Measurements from ENCODE around the gene TRPM2. TPM values are rescaled to one million over a fixed set of nuclear protein-coding genes. Genes with fewer than 3 reads are reported as not detected.
"Not testable (repeated sequence)": the region's sequence is repeated elsewhere in the genome, so short reads cannot be mapped to it uniquely, and the experiment has no call there.

TRPM2 gene
- total RNA-seq, 1 experiment from 2014 or later: 0.99 TPM

- no peak for DNase-seq (ENCODE audit: low read depth)
Measured at GRCh38 chr21:44415073-44416025, 61.9 kb downstream of the TRPM2 start.

DNA sequence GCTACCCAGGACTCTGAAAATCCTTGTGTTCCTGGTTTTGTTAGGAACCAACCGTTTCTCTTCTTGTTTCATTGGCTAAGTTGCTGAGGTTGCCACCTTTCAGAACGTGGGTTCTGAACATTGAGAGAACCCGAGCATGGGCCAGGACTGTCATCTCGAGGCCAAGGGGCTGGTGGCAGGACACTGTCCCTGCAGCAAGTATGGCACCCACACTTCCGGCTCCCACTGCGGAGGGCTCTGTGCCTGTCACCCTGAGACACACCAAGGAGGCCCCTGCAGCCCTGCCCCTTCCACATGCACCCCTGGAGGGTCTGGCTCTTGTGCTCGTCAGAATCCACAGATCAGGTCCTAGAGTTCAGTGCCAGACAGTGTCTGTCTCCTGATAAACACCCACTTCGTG lies 62.8 kb downstream of the TRPM2 start:
- no peak for DNase-seq (ENCODE audit: low read depth)

- DNase-seq (ENCODE audit: low read depth): not testable (repeated sequence)
Measured at GRCh38 chr21:44417621-44418107, 64.2 kb downstream of the TRPM2 start.

- no peak for DNase-seq (ENCODE audit: low read depth)
Measured at GRCh38 chr21:44418108-44418875, 64.9 kb downstream of the TRPM2 start.

GRCh38 chr21:44418876-44419230 lies 65.4 kb downstream of the TRPM2 start:
- DNase-seq (ENCODE audit: low read depth): no peak

DNA sequence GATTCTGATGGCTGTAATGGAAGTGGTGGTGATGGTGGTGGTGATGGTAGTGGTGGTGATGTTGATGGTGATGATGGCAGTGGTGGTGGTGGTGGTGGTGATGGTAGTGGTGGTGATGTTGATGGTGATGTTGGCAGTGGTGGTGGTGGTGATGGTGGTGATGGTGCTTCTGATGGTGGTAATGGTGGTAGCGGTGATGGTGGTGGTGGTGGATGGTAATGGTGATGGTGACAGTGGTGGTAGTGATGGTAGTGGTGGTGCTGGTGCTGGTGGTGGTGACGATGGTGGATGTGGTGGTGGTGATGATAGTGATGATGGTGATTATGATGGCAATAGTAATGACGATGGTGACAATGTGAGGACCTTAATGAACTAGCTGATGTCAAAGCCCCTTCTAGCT lies 66.3 kb downstream of the TRPM2 start:
- no peak for DNase-seq (ENCODE audit: low read depth)

- DNase-seq (ENCODE audit: low read depth): no peak
Measured at GRCh38 chr21:44420416-44421205, 67.2 kb downstream of the TRPM2 start.

GRCh38 chr21:44421901-44422840 lies 68.8 kb downstream of the TRPM2 start:
- no peak for DNase-seq (ENCODE audit: low read depth)

DNA sequence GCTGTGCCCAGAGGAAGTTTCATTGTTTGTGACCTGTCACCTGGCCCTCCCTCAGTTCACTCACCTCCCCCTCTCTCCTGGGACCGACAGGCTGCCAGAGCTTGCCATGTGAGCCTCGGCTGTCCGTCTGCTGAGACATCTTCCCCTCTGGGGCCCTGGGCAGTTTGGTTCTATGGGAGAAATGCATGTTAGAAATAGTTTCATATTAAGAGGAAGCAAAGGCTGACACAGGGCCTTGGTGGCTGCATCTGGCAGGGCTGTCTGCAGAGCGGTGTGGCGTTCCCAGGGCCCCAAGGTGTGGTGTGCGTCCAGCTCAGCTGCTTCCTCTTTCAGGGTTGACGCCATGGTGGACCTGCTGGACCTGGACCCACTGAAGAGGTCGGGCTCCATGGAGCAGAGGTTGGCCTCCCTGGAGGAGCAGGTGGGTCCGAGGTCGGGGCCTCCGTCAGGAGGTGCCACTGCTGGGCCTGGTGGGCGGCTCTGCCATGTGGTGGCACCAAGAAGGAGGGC lies 69.9 kb downstream of the TRPM2 start:
- no peak for DNase-seq (ENCODE audit: low read depth)

- no peak for DNase-seq (ENCODE audit: low read depth)
Measured at GRCh38 chr21:44423941-44424607, 70.7 kb downstream of the TRPM2 start.

GRCh38 chr21:44424608-44425306 lies 71.3 kb downstream of the TRPM2 start:
- DNase-seq (ENCODE audit: low read depth): no peak

DNA sequence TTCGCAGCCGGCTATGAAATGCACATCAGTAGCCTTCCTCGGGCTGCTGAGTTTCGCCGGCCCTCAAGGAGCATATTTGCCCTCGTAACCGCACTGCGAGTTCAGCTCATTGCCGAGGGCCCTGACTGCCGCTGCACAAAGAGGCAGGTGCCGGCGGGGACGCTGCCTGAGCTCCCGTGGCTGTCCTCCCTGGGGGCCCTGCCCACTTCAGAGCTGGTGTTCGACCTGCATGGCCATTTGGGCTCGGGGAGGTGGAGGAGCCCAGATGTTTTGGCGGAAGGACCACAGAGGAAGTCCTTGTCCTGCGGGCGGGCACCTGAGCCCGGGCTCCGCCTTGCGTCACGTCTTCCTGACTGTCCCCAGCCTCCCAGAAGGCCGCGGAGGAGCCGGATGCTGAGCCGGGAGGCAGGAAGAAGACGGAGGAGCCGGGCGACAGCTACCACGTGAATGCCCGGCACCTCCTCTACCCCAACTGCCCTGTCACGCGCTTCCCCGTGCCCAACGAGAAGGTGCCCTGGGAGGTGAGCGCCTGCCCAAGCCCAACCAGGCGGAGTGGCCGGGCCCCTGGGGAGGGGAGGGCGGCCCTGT lies 72.0 kb downstream of the TRPM2 start:
- no peak for DNase-seq (ENCODE audit: low read depth)

DNA sequence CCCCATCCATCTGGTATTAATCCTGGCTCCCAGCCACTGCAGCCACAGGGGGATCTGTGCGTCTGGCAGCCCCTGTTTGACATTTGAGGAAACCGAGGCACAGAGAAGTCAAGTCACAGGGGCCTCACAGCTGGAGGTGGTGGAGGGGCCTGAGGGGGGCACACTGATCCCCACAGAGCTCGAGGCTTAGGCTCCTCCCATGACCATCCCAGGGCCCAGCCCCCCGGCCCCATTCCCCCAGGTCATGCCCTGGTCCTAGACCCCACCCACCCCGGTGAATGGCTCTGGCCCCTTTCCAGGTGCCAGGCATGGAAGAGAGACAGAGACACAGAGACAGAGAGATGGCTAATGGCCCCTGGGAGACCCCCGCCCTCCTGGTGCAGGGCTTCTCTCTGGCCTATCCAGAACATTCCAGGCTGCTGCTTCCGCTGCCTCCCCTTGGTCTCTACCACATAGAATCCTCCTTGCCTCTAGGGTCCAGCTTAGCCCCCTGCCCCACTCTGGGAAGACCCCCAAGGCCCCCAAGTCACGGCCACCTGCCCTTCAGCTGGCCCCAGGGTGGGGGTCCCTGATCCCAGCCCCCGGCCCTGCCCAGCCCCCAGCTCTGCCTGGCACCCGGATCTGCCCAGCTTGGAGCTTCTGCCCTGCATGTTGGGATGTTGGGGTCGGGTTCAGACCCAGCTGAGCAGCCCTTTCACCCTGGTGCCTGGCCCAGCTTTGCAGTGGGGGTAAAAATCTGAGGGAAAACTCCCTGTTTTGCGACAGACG lies 72.7 kb downstream of the TRPM2 start:
- DNase-seq (ENCODE audit: low read depth): no peak

GRCh38 chr21:44426663-44427191 lies 73.3 kb downstream of the TRPM2 start:
- DNase-seq (ENCODE audit: low read depth): no peak

- DNase-seq (ENCODE audit: low read depth): no peak
Measured at GRCh38 chr21:44427241-44428120, 74.1 kb downstream of the TRPM2 start.

DNA sequence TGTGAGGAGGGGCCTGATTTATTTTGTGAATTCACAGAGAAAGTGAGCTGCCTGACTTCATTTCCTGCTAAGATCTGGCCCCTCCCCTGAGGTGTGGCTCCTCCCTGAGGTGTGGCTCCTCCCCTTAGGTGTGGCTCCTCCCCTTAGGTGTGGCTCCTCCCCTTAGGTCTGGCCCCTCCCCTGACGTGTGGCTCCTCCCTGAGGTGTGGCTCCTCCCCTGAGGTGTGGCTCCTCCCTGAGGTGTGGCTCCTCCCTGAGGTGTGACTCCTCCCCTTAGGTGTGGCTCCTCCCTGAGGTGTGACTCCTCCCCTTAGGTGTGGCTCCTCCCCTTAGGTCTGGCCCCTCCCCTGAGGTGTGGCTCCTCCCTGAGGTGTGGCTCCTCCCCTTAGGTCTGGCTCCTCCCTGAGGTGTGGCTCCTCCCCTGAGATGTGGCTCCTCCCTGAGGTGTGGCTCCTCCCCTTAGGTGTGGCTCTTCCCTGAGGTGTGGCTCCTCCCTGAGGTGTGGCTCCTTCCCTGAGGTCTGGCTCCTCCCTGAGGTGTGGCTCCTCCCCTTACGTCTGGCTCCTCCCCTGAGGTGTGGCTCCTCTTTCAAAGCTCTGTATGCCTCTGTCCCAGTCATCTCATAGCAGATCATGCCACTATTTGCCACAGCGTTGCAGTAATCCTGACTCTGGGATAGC lies 75.0 kb downstream of the TRPM2 start:
- peak; percentile 15 for DNase-seq (ENCODE audit: low read depth)
